ENCODE data around the gene CCDC80.

DNA sequence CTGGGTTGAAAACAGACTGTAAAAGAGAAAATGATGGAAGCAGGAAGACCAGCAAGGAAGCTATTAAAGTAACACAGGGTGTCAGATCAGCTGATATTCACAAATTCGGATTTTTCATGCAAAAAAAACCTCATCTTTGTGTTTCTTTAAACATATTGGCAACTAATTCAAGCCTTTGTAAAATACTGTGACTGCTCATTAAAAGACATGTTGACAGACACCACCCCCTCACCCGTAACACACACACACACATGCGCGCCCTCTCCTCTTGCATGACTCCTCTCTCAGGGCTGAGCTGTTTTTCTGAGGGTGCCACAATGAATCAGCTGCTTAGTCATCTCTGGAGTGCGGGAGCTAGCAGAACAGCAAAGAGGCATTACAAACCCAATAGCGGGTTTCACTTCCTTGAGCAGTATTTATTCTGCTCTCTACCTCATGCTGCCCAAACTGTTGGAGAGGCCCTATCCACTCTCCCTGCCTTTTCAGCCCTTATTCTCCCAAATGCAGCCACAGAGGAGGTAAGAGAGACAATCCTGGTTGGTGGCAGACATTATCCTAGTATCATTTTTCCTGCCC, 35.8 kb upstream of the CCDC80 start:
- TF ChIP-seq GLIS1 (tag by site-specific recombination; IDR thresholded peaks at IDR 0.05) (no peak), ZNF121 (tag by site-specific recombination; IDR thresholded peaks at IDR 0.05) (no peak)
